ENCODE data around the gene ATP6V1E1. TPM values are rescaled to one million over a fixed set of nuclear protein-coding genes. Genes with fewer than 3 reads are reported as not detected.
"Not testable (repeated sequence)": the region's sequence is repeated elsewhere in the genome, so short reads cannot be mapped to it uniquely, and the experiment has no call there.

ATP6V1E1 gene
- total RNA-seq, 2 donors from 2014 or later, result 122 to 163 TPM

GRCh38 chr22:17566016-17566687, 62.4 kb downstream of the ATP6V1E1 start:
- H3K4me3 Mint-ChIP-seq; H3K36me3 Mint-ChIP-seq; H3K4me1 Mint-ChIP-seq (ENCODE audit: low read depth in 2 of 2); H3K9me3 Mint-ChIP-seq; H3K27me3 Mint-ChIP-seq; H3K27ac Mint-ChIP-seq; ATAC-seq: not testable (repeated sequence)
- DNase-seq (ENCODE audit: low spot score), result peak; percentile 29

GRCh38 chr22:17563936-17564391, 64.6 kb downstream of the ATP6V1E1 start:
- Mint-ChIP-seq H3K27me3 (peaks cover 0 to 5% of the 10 kb centered on the region in 2 donors), H3K27ac (no peak overlapping the region), H3K4me3 (no peak overlapping the region), H3K9me3 (no peaks in the 10 kb centered on the region), H3K36me3 (no peaks in the 10 kb centered on the region), H3K4me1 (ENCODE audit: low read depth in 2 of 2) (no peaks in the 10 kb centered on the region)
- ATAC-seq (no peak), DNase-seq (ENCODE audit: low spot score) (peak; percentile 1)

- H3K36me3 Mint-ChIP-seq, result no peaks in the 10 kb centered on the region
- no peak for ATAC-seq
- H3K4me1 Mint-ChIP-seq (ENCODE audit: low read depth in 2 of 2), result no peaks in the 10 kb centered on the region
- no peaks in the 10 kb centered on the region for H3K9me3 Mint-ChIP-seq
- H3K4me3 Mint-ChIP-seq, result no peak within 1 kb of the TSS
- peaks cover 0 to 6% of the 10 kb centered on the region in 2 donors for H3K27me3 Mint-ChIP-seq
- H3K27ac Mint-ChIP-seq, result no peak within 1 kb of the TSS
- peak; percentile 32 for DNase-seq (ENCODE audit: low spot score)
These were observed 65.4 kb downstream of the ATP6V1E1 start, which contains the start of gene SLC25A18 for GRCh38 chr22:17562906-17563870. Gene SLC25A18, plus strand, starts transcription at chr22:17563498. Its CDS starts 16,447 bp downstream, at chr22:17579945.

GRCh38 chr22:17559188-17559587, 69.4 kb downstream of the ATP6V1E1 start:
- no peak overlapping the region for H3K27ac Mint-ChIP-seq
- peaks cover 0 to 4% of the 10 kb centered on the region in 2 donors for H3K27me3 Mint-ChIP-seq
- H3K4me1 Mint-ChIP-seq (ENCODE audit: low read depth in 2 of 2), result no peaks in the 10 kb centered on the region
- DNase-seq (ENCODE audit: low spot score) (peak; percentile 3), ATAC-seq (no peak)
- no peaks in the 10 kb centered on the region for H3K36me3 Mint-ChIP-seq
- no peak overlapping the region for H3K4me3 Mint-ChIP-seq
- no peaks in the 10 kb centered on the region for H3K9me3 Mint-ChIP-seq

GRCh38 chr22:17554814-17555213, 73.7 kb downstream of the ATP6V1E1 start:
- H3K4me1 Mint-ChIP-seq (ENCODE audit: low read depth in 2 of 2), result no peaks in the 10 kb centered on the region
- H3K27ac Mint-ChIP-seq, result no peak overlapping the region
- DNase-seq (ENCODE audit: low spot score) (no peak), ATAC-seq (peak in 1 of 2 donors; percentile 33)
- no peaks in the 10 kb centered on the region for H3K36me3 Mint-ChIP-seq
- H3K27me3 Mint-ChIP-seq, result peaks cover 2 to 5% of the 10 kb centered on the region in 2 donors
- H3K4me3 Mint-ChIP-seq, result no peak overlapping the region
- H3K9me3 Mint-ChIP-seq, result no peaks in the 10 kb centered on the region

GRCh38 chr22:17552737-17553136, 75.8 kb downstream of the ATP6V1E1 start:
- no peak for ATAC-seq

GRCh38 chr22:17549655-17550054, 78.9 kb downstream of the ATP6V1E1 start:
- peaks cover 2 to 5% of the 10 kb centered on the region in 2 donors for H3K27me3 Mint-ChIP-seq
- no peak overlapping the region for H3K4me3 Mint-ChIP-seq
- H3K27ac Mint-ChIP-seq, result no peak overlapping the region
- H3K9me3 Mint-ChIP-seq, result no peaks in the 10 kb centered on the region
- DNase-seq (ENCODE audit: low spot score), result no peak
- no peaks in the 10 kb centered on the region for H3K4me1 Mint-ChIP-seq (ENCODE audit: low read depth in 2 of 2)
- no peak for ATAC-seq
- no peaks in the 10 kb centered on the region for H3K36me3 Mint-ChIP-seq

More at GRCh38 chr22:17552737-17553136, 75.8 kb downstream of the ATP6V1E1 start:
- Mint-ChIP-seq H3K27ac (no peak overlapping the region), H3K27me3 (peaks cover 2 to 5% of the 10 kb centered on the region in 2 donors), H3K36me3 (no peaks in the 10 kb centered on the region), H3K4me3 (no peak overlapping the region), H3K4me1 (ENCODE audit: low read depth in 2 of 2) (no peaks in the 10 kb centered on the region), H3K9me3 (no peaks in the 10 kb centered on the region)
- no peak for DNase-seq (ENCODE audit: low spot score)

GRCh38 chr22:17549183-17549582, 79.4 kb downstream of the ATP6V1E1 start:
- H3K9me3 Mint-ChIP-seq, result no peaks in the 10 kb centered on the region
- no peak overlapping the region for H3K4me3 Mint-ChIP-seq
- no peaks in the 10 kb centered on the region for H3K36me3 Mint-ChIP-seq
- no peaks in the 10 kb centered on the region for H3K4me1 Mint-ChIP-seq (ENCODE audit: low read depth in 2 of 2)
- H3K27ac Mint-ChIP-seq, result no peak overlapping the region
- ATAC-seq (peak in 1 of 2 donors; percentile 29), DNase-seq (ENCODE audit: low spot score) (no peak)
- H3K27me3 Mint-ChIP-seq, result peaks cover 2 to 5% of the 10 kb centered on the region in 2 donors

- no peaks in the 10 kb centered on the region for H3K9me3 Mint-ChIP-seq
- DNase-seq (ENCODE audit: low spot score) (no peak), ATAC-seq (no peak)
- H3K36me3 Mint-ChIP-seq, result no peaks in the 10 kb centered on the region
- no peaks in the 10 kb centered on the region for H3K4me1 Mint-ChIP-seq (ENCODE audit: low read depth in 2 of 2)
- no peak overlapping the region for H3K27ac Mint-ChIP-seq
- H3K4me3 Mint-ChIP-seq, result no peak overlapping the region
- peaks cover 2 to 5% of the 10 kb centered on the region in 2 donors for H3K27me3 Mint-ChIP-seq
These were observed 79.9 kb downstream of the ATP6V1E1 start for GRCh38 chr22:17548756-17549035.

- Mint-ChIP-seq H3K36me3 (no peaks in the 10 kb centered on the region), H3K4me1 (ENCODE audit: low read depth in 2 of 2) (no peaks in the 10 kb centered on the region), H3K27me3 (peaks cover 2 to 5% of the 10 kb centered on the region in 2 donors), H3K27ac (no peak overlapping the region), H3K9me3 (no peaks in the 10 kb centered on the region), H3K4me3 (no peak overlapping the region)
- ATAC-seq (peak in 1 of 2 donors; percentile 41), DNase-seq (ENCODE audit: low spot score) (no peak)
These were observed 80.4 kb downstream of the ATP6V1E1 start for GRCh38 chr22:17548010-17548755.

GRCh38 chr22:17542452-17542851, 86.1 kb downstream of the ATP6V1E1 start:
- H3K27me3 Mint-ChIP-seq, result peaks cover 0 to 7% of the 10 kb centered on the region in 2 donors
- no peak overlapping the region for H3K4me3 Mint-ChIP-seq
- H3K4me1 Mint-ChIP-seq (ENCODE audit: low read depth in 2 of 2), result no peaks in the 10 kb centered on the region
- no peaks in the 10 kb centered on the region for H3K36me3 Mint-ChIP-seq
- no peak overlapping the region for H3K27ac Mint-ChIP-seq
- ATAC-seq (no peak), DNase-seq (ENCODE audit: low spot score) (no peak)
- H3K9me3 Mint-ChIP-seq, result no peaks in the 10 kb centered on the region

Measured in natural killer cell treated with Interleukin-12 subunit alpha and Interleukin-12 subunit beta and Interleukin-15 and Interleukin-18, amount 100 ng/mL, for 72 hours (primary cell).